GM19395 (cell line): ENCODE data around the gene WDSUB1.

Experiments
- ATAC-seq: cut with Tn5 transposase; IDR thresholded peaks from one replicate; pipeline ENCODE4 v1.9.1; 2021; ENCODE audit warnings: mild to moderate bottlenecking, moderate library complexity; ENCODE audit not compliant: unreplicated experiment

The WDSUB1 gene

DNA sequence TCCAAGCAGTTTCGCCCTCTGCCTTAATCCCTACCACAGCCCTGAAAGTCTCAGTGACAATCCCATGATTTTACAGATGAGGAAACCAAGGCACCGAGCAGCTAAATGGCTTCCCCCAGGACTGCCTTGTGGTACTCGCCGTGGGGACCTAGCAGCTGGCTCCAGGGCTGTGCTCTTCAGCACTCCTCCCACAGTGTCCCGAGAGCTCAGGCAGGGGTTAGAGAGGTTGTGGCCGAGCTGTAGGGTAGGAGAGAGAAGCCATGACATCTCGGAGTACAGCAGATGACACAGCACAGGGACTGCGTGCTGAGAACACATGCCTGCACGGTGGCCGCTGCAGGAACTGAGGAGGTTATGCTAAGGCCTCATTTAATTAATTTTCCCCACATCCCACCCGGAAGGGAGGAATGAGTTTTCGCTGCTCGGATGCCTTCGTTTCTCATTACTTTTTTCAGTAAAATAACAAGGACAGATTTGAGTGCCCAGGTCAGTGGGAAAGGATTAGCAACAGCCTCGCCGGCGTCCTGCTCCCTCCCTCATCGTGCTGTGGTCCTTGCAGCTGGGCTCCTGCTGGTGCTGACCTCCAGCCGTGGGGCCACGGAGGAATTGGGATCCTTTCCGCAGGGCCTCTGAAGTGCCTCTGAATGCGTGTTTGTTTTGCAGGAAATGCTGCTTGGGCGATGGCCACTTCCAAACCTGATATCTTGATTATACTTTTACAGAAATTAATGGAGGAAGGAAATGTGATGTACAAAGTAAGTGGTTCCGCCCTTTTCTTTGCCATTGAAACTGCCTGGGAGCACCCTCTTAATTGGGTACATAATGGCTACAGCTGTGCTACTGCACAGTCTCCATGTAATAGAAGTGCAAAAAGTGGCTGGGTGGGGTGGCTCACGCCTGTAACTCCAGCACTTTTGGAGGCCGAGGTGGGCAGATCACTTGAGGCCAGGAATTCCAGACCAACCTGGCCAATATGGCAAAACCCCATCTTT is 61.2 kb downstream of the WDSUB1 start:
- no peak for ATAC-seq

DNA sequence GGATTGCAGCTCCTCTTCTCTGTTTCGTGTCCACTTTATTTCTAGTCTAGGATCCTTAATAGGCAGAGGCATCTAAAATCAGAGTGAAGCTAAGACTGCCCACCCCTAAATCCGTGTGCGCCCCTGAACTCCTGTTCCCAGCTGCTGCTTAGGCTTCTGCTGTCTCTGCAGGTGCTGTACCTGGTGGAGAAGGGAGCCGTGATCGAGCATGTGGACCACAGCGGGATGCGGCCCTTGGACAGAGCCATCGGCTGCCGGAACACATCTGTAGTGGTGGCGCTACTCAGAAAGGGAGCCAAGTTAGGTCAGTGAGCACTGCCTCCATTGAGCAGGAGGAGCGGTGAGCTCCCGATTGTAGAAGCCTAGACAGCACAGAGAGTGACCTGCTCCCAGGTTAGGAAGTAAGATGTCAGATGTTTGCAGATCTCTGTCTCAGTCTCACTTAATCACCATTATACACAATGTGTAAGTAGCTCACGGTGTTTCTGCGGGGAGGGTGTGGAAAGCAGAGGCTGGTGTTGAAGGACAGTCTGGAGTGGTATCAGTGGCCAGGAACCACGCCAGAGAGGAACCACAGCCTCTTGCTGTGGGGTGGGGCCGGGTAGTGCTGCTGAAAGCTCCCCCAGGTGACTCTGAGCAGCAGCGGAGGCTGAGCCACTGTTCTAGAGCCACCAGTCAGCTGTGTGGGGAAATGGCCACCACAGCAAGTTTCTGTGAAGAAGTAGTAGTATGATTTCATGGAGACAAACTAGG is 62.3 kb downstream of the WDSUB1 start:
- no peak for ATAC-seq

DNA sequence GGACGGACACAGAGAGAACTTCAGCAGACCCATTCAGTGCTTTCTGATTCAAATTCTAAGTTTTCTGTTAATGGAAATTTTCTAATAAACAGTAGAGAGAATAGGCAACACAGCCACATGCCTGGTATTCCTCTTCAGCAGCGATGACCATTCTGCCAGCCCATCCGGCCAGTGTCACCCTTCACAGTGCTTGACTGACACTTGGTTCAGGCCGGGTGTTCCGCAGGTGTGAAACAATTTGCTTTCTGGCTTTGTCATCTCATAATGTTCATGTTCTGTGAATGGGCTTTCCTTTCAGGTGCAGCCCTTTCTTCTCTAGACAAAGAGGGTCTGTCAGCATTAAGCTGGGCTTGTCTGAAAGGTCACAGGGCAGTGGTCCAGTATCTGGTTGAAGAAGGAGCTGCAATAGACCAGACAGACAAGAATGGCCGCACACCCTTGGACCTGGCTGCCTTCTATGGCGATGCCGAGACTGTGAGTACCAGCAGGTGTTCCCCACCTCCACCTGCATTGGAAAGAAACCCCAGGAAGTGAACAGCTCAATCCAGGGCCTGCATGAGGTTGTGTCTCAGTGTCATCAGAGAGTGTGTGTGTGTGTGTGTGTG is 67.0 kb downstream of the WDSUB1 start:
- ATAC-seq, result no peak

DNA sequence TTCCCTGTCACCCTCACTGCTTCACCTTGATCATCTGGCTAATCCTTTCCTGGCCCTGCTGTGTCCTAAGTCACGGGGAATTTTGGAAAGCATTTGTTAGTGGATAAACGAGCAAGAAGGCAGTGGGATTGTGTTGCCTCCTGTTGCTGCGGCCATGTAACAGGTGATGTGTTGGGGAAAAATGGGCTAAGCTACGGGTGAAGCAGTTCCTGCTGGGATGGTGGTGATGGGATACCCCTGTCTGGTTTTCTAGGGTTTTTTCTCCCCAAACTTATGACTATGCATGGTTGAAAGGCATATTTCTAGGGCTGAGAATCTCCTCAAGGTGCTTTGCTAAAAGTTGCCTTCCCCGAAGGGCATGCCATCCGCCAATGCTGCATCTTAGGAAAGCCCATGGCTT is 68.1 kb downstream of the WDSUB1 start:
- ATAC-seq, result no peak

DNA sequence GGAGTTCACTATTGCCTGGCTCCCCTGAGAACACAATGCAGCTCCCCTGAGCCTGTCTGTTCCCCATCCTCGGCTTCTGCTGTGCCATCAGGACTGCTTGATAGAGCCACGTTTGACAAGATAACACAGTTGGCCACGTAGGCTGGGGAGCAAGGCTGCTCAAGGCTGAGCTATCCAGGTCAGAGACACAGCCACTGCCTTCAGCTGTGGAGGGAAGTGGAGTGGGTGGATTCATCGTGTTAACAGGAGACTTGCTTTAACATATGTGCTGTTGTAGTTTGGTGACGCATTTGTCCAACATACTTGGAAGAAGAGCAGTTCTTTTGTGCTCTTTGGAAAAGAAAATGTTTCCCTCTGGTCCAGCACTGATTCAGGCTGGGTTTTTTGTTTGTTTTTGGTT is 68.8 kb downstream of the WDSUB1 start:
- ATAC-seq, result no peak

DNA sequence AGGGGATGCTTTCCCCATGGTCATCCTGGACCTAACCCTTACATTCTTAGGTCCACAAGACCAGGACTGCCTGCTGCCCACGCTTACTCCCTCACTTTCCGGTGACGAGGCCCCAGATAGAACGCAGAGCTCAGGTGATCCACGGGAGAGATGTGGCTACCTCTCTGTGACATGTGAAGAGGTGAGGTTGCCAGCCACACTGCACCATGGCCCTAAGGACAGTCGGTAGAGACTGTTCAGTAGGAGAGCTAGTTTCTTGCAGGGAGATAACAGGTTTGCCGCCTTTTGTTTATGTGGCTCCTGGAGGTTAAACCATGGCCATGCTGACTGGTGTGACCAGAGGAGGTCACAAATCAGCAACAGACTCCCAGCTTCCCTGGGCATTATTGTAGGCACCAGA is 71.4 kb downstream of the WDSUB1 start:
- ATAC-seq, result no peak

DNA sequence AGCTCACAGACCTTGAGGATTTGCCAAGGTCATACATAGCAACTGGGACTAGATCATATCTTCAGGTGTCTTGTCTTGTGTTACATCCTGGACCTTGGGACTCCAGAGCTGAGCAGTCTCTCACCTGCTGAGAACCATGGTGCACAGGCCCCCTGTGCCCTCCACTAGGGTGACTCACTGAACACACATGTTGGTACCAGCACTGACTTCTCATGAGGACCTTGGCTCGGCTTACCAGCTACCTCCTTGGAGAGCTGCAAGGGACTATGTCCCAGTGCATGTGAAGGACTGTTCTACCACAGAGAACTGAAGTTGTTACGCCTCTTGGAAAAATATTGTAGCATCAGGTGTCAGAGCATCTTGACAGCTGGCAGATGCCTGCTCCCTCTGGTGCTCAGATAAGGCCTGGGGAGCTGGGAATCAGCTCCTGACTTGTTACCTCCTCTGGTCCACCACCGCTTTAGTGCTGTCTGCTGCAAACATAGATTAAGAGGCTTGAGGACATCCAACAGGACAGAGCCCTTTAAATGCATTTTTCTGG is 72.1 kb downstream of the WDSUB1 start:
- no peak for ATAC-seq

DNA sequence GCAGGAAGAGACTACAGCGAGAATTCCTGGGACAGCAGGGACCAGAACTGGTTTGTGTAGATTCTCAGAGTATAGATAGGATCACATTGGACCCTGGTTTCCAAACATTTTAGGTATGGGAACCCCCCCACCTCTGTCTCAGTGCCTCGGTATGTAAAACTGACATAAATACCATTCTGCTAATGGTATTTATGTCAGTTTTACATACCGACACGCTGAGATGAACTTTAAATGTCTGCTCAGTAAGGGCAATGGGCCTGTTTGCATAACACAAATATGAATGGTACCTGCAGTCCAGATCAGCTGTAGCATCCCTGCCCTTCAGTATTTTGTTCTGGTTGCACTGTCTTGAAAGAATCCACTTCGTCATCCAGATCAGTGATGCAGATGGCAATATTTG is 73.2 kb downstream of the WDSUB1 start:
- no peak for ATAC-seq

DNA sequence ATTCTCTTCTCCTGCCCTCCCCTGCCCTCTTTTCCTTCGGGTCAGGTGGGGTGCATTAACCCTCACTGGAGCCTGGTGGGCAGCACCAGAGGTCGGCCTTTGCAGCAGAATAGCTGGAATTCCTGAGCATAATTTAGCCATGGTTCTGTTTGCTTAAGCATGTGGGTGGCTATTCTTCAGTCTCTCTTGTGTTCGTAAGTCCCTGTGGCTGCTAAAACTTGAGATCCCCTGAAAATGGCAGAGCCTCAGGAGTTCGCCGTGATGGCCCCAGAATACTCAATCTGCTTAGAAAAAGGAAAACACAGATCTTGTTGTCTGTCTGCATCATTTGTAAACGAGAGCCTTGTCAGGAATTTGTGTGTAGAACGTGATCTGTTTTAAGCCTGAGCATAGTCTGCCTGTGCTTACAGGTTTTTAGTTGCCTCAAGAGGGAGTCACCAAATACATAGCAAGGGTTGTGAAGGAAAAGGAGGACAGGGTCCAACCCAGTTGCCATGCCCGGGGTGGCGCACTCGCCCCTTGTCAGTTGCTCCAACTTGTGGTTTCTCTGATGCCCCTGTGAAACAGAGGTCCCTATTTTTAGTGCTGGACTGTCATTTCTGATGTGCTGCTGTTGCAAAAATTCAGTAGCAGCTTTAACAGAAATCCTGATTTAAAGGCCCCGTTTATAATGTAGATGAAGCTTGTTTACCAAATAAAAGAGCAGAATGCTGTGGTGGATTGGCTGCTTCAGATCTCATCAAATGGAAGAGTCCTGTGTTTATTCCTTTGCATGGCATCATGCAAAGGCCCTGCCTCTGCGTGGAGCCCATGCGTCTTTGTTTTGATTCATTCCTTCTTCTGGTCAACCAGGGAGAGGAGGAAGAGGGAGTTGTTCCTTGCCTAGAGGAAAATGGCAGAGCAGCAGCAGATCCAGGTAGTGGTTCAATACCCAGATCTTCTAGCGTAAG is 74.8 kb downstream of the WDSUB1 start:
- no peak for ATAC-seq

DNA sequence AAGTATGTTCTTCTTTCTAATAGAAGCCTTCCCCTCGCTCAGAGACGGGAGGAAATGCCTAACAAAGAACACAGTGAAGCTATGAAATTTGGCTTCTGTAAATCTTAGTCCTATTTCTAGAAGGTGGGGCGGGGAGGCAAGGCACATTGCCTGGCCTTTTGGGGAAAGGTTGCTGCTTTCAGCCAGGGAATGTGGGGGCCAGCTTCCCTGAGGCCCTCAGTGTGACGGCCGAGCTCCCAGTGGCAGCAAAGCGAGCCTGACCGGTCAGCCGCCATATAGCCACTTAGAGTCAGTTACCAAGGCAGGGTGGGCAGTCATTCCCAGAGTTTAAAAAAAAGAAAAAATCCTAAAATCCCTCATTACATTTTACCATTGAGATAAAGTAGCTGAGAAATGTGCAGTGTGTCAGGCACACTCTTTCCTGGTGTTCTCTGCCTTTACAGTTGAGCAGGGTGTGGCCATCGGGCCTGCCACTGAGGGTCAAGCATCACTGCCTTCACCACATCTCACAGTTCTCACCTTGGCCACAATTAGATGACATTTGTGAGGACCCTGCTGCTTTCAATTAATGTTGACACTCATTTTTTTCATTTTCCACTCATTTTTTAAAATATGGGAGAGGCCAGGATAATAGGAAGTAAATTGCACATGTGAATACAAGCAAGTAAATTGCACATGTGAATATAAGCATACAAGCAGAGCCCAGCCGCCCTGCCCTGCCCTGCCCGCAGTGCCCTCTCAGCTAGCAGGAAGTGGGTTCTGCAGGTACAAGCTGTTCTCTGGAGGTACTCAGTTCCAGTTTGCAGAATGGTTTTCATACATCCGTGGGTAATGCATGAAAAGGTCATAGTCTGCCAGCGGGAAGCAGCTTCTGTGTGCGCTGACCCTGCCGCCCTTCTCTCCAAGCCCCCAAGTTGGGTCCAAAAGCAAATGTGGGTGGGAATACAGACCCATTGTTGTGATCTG is 76.9 kb downstream of the WDSUB1 start:
- ATAC-seq, result peak; percentile 68

DNA sequence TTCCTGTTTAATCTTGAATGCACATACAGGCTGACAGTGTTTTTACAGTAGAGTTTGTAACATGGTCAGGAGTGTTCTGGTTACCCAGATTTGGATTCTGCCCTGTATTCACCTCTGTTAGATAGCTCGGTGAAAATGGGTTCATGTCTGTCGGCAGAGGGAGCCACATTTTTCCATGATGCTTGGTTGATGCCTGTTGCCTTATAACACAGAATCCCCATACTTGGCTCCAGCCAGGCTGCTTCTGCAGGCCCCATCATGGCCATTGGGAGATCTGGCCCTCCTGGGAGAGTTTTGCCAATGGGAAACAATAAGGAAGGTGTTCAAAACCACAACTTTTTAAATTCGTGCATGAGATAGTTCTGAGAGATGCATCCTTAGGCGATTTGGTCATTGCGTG is 78.1 kb downstream of the WDSUB1 start:
- no peak for ATAC-seq

DNA sequence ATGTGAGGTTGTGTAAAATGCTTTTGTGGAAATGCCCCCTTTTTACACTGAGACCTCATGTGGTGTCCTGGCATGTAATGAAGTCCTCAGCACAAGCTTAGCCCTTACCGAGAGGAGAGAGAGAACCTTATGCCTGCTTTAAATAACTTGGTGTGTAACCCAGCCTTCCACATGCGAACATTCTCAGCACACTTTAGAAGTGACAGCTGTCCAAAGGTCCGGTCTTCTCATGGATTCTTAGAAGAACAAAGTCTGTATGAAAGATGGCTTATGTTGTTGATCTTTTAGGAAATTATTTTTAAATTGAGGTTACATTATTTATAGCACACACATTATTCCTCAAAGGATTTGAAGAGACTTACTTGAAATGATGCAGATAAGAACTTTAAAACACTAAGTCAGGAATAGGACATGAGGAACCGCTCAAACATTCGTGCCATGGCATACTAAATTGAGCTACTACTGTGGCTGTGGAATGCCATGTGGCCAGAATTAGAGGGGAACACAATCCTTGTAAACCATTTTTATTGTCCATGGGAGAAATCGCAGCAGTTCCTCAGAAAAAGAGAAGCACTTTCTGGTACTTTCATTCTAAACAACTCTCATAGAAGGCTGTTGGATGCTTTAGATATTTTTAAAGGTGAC is 79.6 kb downstream of the WDSUB1 start:
- no peak for ATAC-seq

DNA sequence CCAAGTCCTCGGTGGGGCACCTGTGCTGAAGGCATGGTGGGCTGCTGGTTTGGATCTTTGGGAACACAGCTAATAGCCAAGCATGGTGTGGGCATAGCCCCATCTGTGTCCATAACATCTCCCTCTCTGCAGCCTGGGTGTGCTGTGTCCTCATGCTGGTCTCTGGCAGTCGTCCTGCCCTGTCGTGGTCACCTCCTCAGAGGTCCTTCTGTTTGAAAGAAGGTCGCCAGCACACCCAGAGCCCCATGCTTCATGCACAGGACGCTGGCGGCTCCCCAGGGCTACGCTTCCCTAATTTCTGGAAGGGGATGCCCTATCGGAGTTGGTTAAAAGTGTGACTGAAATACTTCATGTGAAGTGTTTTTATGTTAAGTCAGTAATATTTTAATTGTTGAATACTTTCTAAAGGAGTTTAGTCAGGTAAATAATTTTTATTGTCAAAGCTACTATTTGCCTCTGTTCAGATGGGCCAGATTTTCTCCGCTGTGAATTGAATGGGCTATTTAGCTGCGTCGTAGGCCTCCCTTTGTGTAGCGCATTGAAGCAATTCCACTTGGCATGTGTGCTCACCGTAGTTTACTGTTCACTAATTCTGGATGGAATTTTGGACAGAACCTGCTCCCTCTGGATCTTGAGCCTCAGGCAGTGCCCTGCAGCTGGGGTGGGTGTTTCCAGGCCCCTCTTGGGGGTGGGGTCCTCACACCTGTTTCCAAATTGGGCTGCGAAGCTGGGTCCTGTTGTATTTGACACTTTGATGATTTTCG is 81.9 kb downstream of the WDSUB1 start:
- ATAC-seq, result no peak

DNA sequence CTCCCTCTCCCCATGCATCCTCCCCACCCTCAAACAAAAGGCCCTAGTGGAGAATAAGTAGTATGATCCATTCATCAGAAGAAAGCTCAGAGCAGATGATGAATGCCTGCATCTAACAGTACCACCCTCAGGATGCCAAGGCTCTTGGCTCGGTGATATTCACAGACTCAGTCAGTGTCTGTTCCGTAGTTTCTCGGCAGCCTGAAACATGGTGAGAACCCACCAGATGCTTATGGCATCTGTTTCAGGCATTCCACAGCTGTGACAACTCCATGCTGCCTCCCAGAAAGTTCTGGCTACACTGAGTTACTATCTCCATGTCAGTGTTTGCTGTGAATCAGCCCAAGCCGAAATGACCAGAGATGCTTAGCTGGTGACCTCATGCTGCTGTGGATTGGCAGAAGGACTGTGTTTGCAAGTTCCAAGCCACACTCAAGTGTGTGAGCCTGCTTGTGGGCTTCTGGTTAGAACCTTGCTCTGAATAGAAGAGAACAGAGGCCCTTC is 83.9 kb downstream of the WDSUB1 start:
- no peak for ATAC-seq

DNA sequence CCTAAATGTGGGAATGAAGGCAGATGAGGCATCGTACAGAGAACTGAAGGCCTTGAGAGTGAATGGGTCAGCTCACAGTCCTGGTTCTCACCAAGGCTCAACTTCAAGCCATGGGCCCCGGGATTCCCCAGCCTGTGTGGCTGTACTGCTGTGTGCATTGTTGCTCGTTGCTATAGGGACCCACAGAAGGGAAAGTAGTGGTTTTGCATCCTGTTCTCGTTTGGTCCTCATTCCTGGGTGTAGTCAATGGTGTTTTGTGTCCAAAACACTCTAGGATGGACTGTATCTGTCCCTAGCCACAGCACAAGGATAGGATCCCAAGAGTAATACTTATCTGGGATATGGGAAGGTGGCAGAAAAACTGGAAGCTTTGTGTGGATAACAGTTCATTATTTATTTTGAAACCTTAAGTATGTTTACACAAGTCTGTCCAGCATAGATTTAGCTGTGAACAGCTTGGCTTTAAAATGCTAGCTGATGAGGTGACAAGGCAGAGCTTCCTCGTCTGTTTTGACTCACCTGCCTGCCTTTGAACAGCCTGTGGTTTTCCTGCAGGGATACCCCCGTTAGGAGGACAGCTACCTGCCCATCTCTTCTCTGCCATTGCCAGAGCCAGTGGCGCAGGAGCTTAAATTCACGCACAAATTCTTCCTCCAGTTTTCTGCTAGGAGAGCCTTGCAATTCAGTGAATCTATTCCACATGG is 85.0 kb downstream of the WDSUB1 start:
- peak; percentile 95 for ATAC-seq

DNA sequence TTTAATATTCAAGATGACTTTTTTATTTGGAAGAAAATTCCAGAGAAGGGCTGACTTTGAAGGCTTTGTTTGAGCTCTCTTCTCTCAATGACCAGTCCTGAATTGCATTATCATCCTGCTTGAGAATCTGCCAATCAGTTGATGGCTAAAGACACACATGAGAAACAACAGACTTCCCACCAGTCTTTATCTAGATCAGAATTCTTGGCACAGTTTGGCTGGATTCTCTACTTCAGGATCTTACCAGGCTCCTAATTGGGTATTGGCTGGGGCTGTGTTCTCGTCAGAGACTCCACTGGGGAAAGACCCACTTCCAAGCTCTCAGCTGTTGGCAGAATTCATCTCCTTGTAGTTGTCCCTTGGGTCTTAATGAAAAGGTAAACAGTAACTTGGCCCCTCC is 86.0 kb downstream of the WDSUB1 start:
- ATAC-seq, result no peak
